GDM1 (cell line): Measurements from ENCODE around the gene INPP5K.
"Not testable (repeated sequence)": the region's sequence is repeated elsewhere in the genome, so short reads cannot be mapped to it uniquely, and the experiment has no call there.

Source experiments
- DNase-seq: peaks from one replicate; lab custom pipeline; 2025; lab: John Stamatoyannopoulos, UW

Gene INPP5K

GRCh38 chr17:1546292-1546922 is 30.0 kb upstream of the INPP5K start:
- DNase-seq: no peak

GRCh38 chr17:1545618-1546017 is 29.2 kb upstream of the INPP5K start:
- DNase-seq: no peak

GRCh38 chr17:1542316-1542715 is 25.9 kb upstream of the INPP5K start:
- DNase-seq: no peak

GRCh38 chr17:1541367-1541904 is 25.0 kb upstream of the INPP5K start:
- no peak for DNase-seq

GRCh38 chr17:1539811-1540210 is 23.4 kb upstream of the INPP5K start:
- no peak for DNase-seq

- DNase-seq: no peak
Measured at GRCh38 chr17:1535737-1536136, 19.3 kb upstream of the INPP5K start.

- DNase-seq: no peak
Measured at GRCh38 chr17:1533661-1534325, 17.4 kb upstream of the INPP5K start.

- DNase-seq: peak; percentile 51
Measured at GRCh38 chr17:1532836-1533602, 16.6 kb upstream of the INPP5K start.

GRCh38 chr17:1529863-1530262 is 13.5 kb upstream of the INPP5K start:
- DNase-seq: no peak

GRCh38 chr17:1526876-1527275 is 10.5 kb upstream of the INPP5K start:
- not testable (repeated sequence) for DNase-seq

GRCh38 chr17:1522626-1523025 is 6.2 kb upstream of the INPP5K start:
- DNase-seq: no peak

GRCh38 chr17:1521086-1521640 is 4.8 kb upstream of the INPP5K start:
- DNase-seq: no peak

GRCh38 chr17:1519678-1520077 is 3.3 kb upstream of the INPP5K start:
- no peak for DNase-seq

GRCh38 chr17:1518410-1518809 is 2.0 kb upstream of the INPP5K start:
- DNase-seq: no peak

- DNase-seq: peak; percentile 30
Measured at GRCh38 chr17:1515640-1516387, 598 bp downstream of the INPP5K start.

- no peak for DNase-seq
Measured at GRCh38 chr17:1512351-1512750, 4.1 kb downstream of the INPP5K start.

- DNase-seq: no peak
Measured at GRCh38 chr17:1511756-1512321, 4.6 kb downstream of the INPP5K start.

GRCh38 chr17:1511290-1511689 is 5.1 kb downstream of the INPP5K start:
- no peak for DNase-seq

GRCh38 chr17:1509290-1509881 is 7.0 kb downstream of the INPP5K start:
- DNase-seq: no peak

- not testable (repeated sequence) for DNase-seq
Measured at GRCh38 chr17:1508709-1509108, 7.7 kb downstream of the INPP5K start.

- DNase-seq: no peak
Measured at GRCh38 chr17:1506649-1507267, 9.7 kb downstream of the INPP5K start.
